Upper lobe of left lung (tissue), 4 donors: ENCODE results near the gene TMEM273.

Experiments
- POLR2A ChIP-seq, 4 donors: fragments of 450-650 bp; IDR thresholded peaks; one replicate each; pipeline ENCODE4 v1.5.1; 2016 to 2017; ENCODE audit warnings: antibody characterized with exemption in 4 of 4, mild to moderate bottlenecking in 2 of 4
- POLR2AphosphoS5 ChIP-seq, 2 donors: sonication (generic); formaldehyde crosslinking; IDR thresholded peaks; one replicate each; pipeline ENCODE4 v1.5.1; 2017; ENCODE audit warnings: antibody characterized with exemption in 2 of 2
- TF ChIP-seq, protein P1 (sequence below), 6 experiments: fragments of 450-650 bp in 4 of 6; fragments of 200-600 bp in 2 of 6; sonication (generic) in 2 of 6; IDR thresholded peaks; one replicate each; pipeline ENCODE4 v1.5.1; 2016 to 2019; ENCODE audit warnings: antibody characterized with exemption in 6 of 6

DNA sequence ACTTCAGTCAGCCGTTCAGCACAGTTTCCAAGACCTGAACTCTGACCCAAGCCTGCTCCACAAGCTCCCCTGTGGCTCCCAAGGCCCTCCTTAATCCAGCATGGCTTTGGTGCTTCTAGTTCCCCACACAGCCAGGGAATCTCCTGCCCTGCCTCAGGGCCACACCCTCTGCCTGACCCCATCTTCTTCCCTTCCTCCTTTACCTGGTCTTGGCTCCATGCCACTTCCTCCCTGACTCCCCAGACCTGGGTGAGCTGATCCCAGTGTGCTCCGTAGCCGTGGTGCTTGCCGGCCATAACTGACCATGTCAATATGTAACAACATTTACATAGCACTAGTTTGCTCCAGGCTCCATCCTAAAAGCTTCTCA, 20.0 kb downstream of the TMEM273 start:
- TF ChIP-seq, protein P1, sequence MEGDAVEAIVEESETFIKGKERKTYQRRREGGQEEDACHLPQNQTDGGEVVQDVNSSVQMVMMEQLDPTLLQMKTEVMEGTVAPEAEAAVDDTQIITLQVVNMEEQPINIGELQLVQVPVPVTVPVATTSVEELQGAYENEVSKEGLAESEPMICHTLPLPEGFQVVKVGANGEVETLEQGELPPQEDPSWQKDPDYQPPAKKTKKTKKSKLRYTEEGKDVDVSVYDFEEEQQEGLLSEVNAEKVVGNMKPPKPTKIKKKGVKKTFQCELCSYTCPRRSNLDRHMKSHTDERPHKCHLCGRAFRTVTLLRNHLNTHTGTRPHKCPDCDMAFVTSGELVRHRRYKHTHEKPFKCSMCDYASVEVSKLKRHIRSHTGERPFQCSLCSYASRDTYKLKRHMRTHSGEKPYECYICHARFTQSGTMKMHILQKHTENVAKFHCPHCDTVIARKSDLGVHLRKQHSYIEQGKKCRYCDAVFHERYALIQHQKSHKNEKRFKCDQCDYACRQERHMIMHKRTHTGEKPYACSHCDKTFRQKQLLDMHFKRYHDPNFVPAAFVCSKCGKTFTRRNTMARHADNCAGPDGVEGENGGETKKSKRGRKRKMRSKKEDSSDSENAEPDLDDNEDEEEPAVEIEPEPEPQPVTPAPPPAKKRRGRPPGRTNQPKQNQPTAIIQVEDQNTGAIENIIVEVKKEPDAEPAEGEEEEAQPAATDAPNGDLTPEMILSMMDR (IDR thresholded peaks at IDR 0.05) = no peak
- TF ChIP-seq POLR2A (IDR thresholded peaks at IDR 0.05) (no peak), POLR2AphosphoS5 (IDR thresholded peaks at IDR 0.05) (no peak)
